ENCODE results near the gene ATRIP.
"Not testable (repeated sequence)": the region's sequence is repeated elsewhere in the genome, so short reads cannot be mapped to it uniquely, and the experiment has no call there.

Gene ATRIP

GRCh38 chr3:48446425-48447193 is at the start of gene ATRIP:
Gene ATRIP (plus strand): TSS chr3:48446737. CDS start chr3:48446846, 109 bp downstream.
- peak; percentile 93 for DNase-seq (ENCODE audit: low spot score)

- DNase-seq (ENCODE audit: low spot score) = peak; percentile 1
These were observed 48.5 kb upstream of the ATRIP start for GRCh38 chr3:48397767-48398681.

GRCh38 chr3:48398701-48399386 is 47.7 kb upstream of the ATRIP start:
- DNase-seq (ENCODE audit: low spot score) = peak; percentile 1

GRCh38 chr3:48399387-48400172 is 47.0 kb upstream of the ATRIP start:
- peak; percentile 2 for DNase-seq (ENCODE audit: low spot score)

- peak; percentile 84 for DNase-seq (ENCODE audit: low spot score)
These were observed 45.6 kb upstream of the ATRIP start for GRCh38 chr3:48400824-48401433.

GRCh38 chr3:48401434-48401901 is 45.1 kb upstream of the ATRIP start:
- not testable (repeated sequence) for DNase-seq (ENCODE audit: low spot score)

- no peak for DNase-seq (ENCODE audit: low spot score)
These were observed 44.2 kb upstream of the ATRIP start for GRCh38 chr3:48402281-48402732.

GRCh38 chr3:48402907-48403306 is 43.6 kb upstream of the ATRIP start:
- DNase-seq (ENCODE audit: low spot score) = no peak

- no peak for DNase-seq (ENCODE audit: low spot score)
These were observed 42.8 kb upstream of the ATRIP start for GRCh38 chr3:48403533-48404439.

GRCh38 chr3:48404440-48405342 is 41.8 kb upstream of the ATRIP start:
- DNase-seq (ENCODE audit: low spot score) = no peak

- no peak for DNase-seq (ENCODE audit: low spot score)
These were observed 41.1 kb upstream of the ATRIP start for GRCh38 chr3:48405343-48405881.

- DNase-seq (ENCODE audit: low spot score) = no peak
These were observed 40.6 kb upstream of the ATRIP start for GRCh38 chr3:48405971-48406370.

GRCh38 chr3:48406443-48407431 is 39.8 kb upstream of the ATRIP start:
- DNase-seq (ENCODE audit: low spot score) = no peak

- DNase-seq (ENCODE audit: low spot score) = no peak
These were observed 38.9 kb upstream of the ATRIP start for GRCh38 chr3:48407542-48408099.

GRCh38 chr3:48408823-48409281 is 37.7 kb upstream of the ATRIP start:
- DNase-seq (ENCODE audit: low spot score) = no peak

- no peak for DNase-seq (ENCODE audit: low spot score)
These were observed 37.0 kb upstream of the ATRIP start for GRCh38 chr3:48409291-48410201.
